Mesodermal cell (in vitro differentiated cells): ENCODE measurements around the gene METTL16. TPM values are rescaled to one million over a fixed set of nuclear protein-coding genes. Genes with fewer than 3 reads are reported as not detected.
"Not testable (repeated sequence)": the region's sequence is repeated elsewhere in the genome, so short reads cannot be mapped to it uniquely, and the experiment has no call there.

ENCODE experiments used
- H3K27ac ChIP-seq: 2 replicates; pipeline ENCODE4 v1.7.0; 2013; ENCODE audit warnings: mild to moderate bottlenecking, low read depth, low read length, moderate library complexity; ENCODE audit not compliant: severe bottlenecking
- H3K36me3 ChIP-seq: 2 replicates; pipeline ENCODE4 v1.7.1; 2013; ENCODE audit warnings: mild to moderate bottlenecking, low read length, moderate library complexity; ENCODE audit not compliant: control insufficient read depth, insufficient read depth
- H3K4me1 ChIP-seq: one replicate; pipeline ENCODE4 v1.7.1; 2013; ENCODE audit warnings: mild to moderate bottlenecking, low read length; ENCODE audit not compliant: insufficient read depth, control insufficient read depth, poor library complexity, severe bottlenecking
- H3K4me3 ChIP-seq: 2 replicates; pipeline ENCODE4 v1.7.0; 2013; ENCODE audit warnings: low read length, control low read depth, mild to moderate bottlenecking; ENCODE audit not compliant: insufficient read depth, poor library complexity, severe bottlenecking; ENCODE audit errors: extremely low read depth
- H3K9me3 ChIP-seq: 2 replicates; pipeline ENCODE4 v1.7.1; 2013; ENCODE audit warnings: mild to moderate bottlenecking, low read length, moderate library complexity; ENCODE audit not compliant: control insufficient read depth
- WGBS, 2 experiments: methylation state at CpG; one replicate each; pipeline ENCODE4 v1.1.5; 2013; ENCODE audit warnings: missing lambda C conversion rate in 2 of 2; ENCODE audit not compliant: insufficient coverage in 2 of 2; 5-methylcytosine and 5-hydroxymethylcytosine counted together
- polyA plus RNA-seq, 2 experiments: library from polyadenylated mRNA; stranded (reverse); fragments of 50-300 nt; gene quantifications; one replicate each; pipeline ENCODE4 v1.2.3, GENCODE V29; 2013

METTL16 gene, protein sequence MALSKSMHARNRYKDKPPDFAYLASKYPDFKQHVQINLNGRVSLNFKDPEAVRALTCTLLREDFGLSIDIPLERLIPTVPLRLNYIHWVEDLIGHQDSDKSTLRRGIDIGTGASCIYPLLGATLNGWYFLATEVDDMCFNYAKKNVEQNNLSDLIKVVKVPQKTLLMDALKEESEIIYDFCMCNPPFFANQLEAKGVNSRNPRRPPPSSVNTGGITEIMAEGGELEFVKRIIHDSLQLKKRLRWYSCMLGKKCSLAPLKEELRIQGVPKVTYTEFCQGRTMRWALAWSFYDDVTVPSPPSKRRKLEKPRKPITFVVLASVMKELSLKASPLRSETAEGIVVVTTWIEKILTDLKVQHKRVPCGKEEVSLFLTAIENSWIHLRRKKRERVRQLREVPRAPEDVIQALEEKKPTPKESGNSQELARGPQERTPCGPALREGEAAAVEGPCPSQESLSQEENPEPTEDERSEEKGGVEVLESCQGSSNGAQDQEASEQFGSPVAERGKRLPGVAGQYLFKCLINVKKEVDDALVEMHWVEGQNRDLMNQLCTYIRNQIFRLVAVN
- polyA plus RNA-seq (2013, experiment 1 of 2) = 25.9 TPM
- 23.1 TPM for polyA plus RNA-seq (2013, experiment 2 of 2)

DNA sequence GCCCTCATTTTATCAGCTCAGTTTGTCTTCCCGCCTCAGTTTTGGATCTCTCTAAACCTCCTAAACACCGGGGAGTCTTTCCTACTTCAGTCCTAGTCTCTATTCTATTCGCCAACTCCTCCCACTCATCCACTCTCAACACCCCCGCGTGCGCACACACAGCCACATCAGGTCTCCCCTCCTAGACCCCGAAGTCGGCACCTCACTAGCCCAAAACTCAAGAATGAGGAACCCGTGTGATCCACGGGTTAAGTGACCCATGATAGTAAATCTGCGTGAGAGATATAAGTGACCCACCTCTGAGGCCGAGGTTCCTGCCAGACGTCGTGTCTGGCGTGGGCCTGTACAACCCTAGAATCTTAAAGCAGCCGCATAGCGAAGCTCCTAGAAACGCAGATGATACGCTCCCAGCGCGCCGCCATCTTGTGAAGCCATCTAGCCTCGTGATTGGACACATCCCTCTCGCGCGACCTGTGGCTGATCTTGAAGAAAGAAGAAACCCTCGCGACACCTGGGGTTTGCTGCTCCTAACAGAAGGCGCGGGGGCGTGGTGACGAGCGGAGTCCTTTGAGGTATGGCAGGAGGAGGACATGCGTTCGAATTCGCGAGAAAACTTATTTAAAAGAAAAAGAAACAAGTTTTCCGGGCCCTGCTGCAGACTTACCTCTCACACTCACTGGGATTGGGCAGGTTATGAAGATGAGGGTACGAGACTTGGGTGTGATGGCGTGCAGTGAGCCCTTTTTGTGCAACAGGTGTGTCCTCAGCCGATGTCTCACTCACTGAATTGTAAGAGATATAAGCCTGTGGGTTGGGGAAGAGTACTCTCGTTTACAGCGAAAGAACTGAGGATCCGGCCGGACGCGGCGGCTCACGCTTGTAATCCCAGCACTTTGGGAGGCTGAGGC lies at the start of gene METTL16:
Gene METTL16, minus strand, starts transcription at position 427 of the 908 bp plus-strand sequence. CDS start 9,557 bp downstream, outside the sequence.
- Histone ChIP-seq H3K4me3 (peak within 1 kb of the TSS; percentile 65), H3K36me3 (peaks cover 14% of the 10 kb centered on the region), H3K4me1 (peaks cover 5% of the 10 kb centered on the region), H3K9me3 (no peaks in the 10 kb centered on the region), H3K27ac (peak within 1 kb of the TSS; percentile 98)
- WGBS, 2 experiments = 1% methylated on average over 34 to 41 of the region's 49 CpGs

DNA sequence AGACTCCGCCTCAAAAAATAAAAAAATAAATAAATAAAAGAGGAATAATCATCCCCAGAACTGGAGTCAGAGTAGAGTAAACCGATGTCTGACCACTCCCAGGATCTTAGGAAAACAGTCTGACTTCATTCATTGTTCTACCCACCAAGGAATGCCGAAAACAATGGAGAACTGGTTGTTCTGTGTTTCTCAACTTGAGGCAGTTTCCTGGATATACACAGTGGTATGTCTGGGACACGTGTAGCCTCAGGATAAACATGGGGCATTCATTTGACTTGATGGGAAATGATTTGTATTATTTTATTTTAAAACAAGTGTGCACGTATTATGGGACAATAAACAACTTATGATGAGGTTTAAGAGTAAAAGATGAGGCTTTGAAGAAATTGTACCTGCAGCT lies 49.0 kb upstream of the METTL16 start:
- 89 to 100% methylated on average over 2 to 3 of the region's 5 CpGs for WGBS, 2 experiments
- no peak overlapping the region for H3K4me3 ChIP-seq
- H3K27ac ChIP-seq = no peak overlapping the region
- H3K4me1 ChIP-seq = no peaks in the 10 kb centered on the region
- no peaks in the 10 kb centered on the region for H3K36me3 ChIP-seq
- peaks cover 6% of the 10 kb centered on the region for H3K9me3 ChIP-seq

GRCh38 chr17:2551928-2552327 lies 40.2 kb upstream of the METTL16 start:
- Histone ChIP-seq H3K27ac (peak overlapping the region; percentile 16), H3K4me1 (peaks cover 8% of the 10 kb centered on the region), H3K4me3 (no peak overlapping the region), H3K9me3 (no peaks in the 10 kb centered on the region), H3K36me3 (no peaks in the 10 kb centered on the region)
- 35 to 37% methylated on average over 7 to 8 of the region's 9 CpGs for WGBS, 2 experiments

DNA sequence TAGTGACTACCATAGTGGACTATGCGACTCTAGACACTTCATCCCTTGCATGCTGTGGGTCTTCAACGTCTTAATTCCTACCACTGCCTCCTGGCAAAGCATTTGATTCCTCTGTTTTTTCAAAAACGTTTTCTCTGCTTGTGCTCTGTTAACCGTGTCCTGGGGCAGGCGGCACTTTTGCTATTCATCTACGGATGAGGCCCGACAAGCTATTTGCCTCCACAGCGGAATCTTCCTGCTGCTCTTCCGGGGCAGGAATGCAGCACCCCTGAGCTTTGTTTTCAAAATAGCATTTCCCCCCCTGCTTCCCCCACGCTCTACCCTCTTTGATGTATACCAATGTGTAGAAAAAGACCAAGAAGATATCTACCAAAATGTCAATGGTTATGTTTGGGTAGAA lies 39.8 kb upstream of the METTL16 start:
- no peaks in the 10 kb centered on the region for H3K9me3 ChIP-seq
- H3K4me1 ChIP-seq = peaks cover 8% of the 10 kb centered on the region
- H3K36me3 ChIP-seq = no peaks in the 10 kb centered on the region
- no peak overlapping the region for H3K4me3 ChIP-seq
- peak overlapping the region; percentile 16 for H3K27ac ChIP-seq
- WGBS, 2 experiments = 11 to 16% methylated on average over 7 of the region's 10 CpGs

- H3K4me1 ChIP-seq = peaks cover 16% of the 10 kb centered on the region
Observed at GRCh38 chr17:2549392-2550211, 37.9 kb upstream of the METTL16 start.

DNA sequence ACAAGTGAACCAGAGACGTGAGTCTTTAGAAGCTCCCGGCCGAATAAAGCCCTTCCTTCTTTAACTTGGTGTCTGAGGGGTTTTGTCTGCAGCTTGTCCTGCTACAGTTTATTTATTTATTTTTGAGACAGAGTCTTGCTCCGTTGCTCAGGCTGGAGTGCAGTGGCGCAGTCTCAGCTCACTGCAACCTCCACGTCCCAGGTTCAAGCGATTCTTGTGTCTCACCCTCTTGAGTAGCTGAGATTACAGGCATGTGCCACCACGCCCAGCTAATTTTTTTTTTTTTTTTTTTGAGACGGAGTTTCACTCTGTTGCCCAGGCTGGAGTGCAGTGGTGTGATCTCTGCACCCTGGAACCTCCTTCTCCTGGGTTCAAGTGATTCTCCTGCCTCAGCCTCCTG lies 36.3 kb upstream of the METTL16 start:
- WGBS, 2 experiments = 82 to 86% methylated on average over 5 to 7 of the region's 9 CpGs
- H3K4me3 ChIP-seq, H3K9me3 ChIP-seq, H3K36me3 ChIP-seq, H3K27ac ChIP-seq: not testable (repeated sequence)
- peaks cover 16% of the 10 kb centered on the region for H3K4me1 ChIP-seq

More at GRCh38 chr17:2549392-2550211, 37.9 kb upstream of the METTL16 start:
- Histone ChIP-seq H3K4me3 (no peak overlapping the region), H3K9me3 (no peaks in the 10 kb centered on the region), H3K36me3 (no peaks in the 10 kb centered on the region), H3K27ac (no peak overlapping the region)
- WGBS, 2 experiments = 95 to 96% methylated on average over 5 to 7 of the region's 8 CpGs

DNA sequence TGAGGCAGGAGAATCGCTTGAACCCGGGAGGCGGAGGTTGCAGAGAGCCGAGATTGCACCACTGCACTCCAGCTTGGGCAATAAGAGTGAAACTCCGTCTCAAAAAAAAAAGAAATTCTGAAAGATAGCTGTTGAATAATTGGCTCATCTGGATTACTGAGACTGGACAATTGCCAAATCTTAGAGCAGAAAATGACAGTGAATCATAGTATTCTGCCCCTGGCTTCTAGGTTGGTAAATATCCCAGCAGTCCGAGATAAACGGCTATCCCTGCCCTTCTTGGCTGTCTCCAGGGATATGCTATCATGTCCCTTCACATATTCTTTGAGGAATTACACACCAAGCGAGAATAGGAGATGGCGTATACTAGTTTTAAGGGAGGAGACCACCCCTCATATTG lies 35.5 kb upstream of the METTL16 start:
- WGBS, 2 experiments = 95 to 97% methylated on average over 5 to 7 of the region's 9 CpGs
- Histone ChIP-seq H3K4me3 (no peak overlapping the region), H3K4me1 (peaks cover 16% of the 10 kb centered on the region), H3K36me3 (no peaks in the 10 kb centered on the region), H3K9me3 (no peaks in the 10 kb centered on the region), H3K27ac (no peak overlapping the region)

DNA sequence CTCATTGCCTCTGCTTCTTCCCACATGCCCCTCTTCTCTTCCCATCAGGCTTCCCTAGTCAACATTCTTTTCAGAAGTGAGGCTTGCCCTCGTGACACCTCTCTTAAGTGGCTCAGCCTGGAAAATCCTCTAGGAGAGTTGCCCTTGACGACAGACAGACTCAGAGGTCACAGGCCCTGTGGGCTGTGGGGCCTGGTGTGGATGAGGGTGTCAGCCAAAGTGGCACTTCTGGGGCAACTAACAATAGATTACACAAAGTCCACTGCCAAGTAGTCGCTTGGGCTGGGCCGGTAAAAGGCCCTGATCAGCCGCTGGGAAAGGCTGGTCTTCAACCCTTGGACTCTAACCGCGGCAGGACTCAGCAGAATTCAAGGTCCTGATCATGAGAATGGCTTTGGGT lies 33.7 kb upstream of the METTL16 start:
- WGBS, 2 experiments = 90 to 96% methylated on average over 5 of the region's 7 CpGs
- Histone ChIP-seq H3K36me3 (no peaks in the 10 kb centered on the region), H3K27ac (no peak overlapping the region), H3K4me1 (peaks cover 7% of the 10 kb centered on the region), H3K9me3 (no peaks in the 10 kb centered on the region), H3K4me3 (no peak overlapping the region)

DNA sequence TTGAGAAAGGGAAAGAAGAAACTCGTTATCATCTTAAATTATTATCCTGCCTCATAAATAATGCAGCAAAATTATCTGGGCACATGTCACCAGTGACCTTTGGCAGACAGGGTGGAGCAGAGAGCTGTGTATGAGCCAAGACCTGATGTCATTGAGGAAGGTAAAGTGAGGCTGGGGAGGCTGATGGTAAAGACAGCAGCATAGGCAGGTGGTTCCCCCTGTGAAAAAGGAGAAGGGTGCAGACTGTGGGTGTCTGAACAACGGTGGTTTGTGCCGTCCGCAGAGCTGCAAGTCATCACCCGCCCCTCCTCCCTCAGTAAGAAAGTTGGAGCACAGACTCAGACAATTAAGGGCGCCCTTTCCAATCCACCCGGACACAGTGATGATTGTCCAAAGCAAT lies 30.8 kb upstream of the METTL16 start:
- Histone ChIP-seq H3K27ac (no peak overlapping the region), H3K4me1 (peaks cover 11% of the 10 kb centered on the region), H3K4me3 (no peak overlapping the region), H3K36me3 (no peaks in the 10 kb centered on the region), H3K9me3 (no peaks in the 10 kb centered on the region)
- 92 to 96% methylated on average over 4 to 6 of the region's 7 CpGs for WGBS, 2 experiments

- 100% methylated on average over 1 of the region's 4 CpGs for WGBS, 2 experiments
- Histone ChIP-seq H3K4me1 (peaks cover 11% of the 10 kb centered on the region), H3K27ac (no peak overlapping the region), H3K4me3 (no peak overlapping the region), H3K9me3 (no peaks in the 10 kb centered on the region), H3K36me3 (no peaks in the 10 kb centered on the region)
Observed at GRCh38 chr17:2542056-2542455, 30.4 kb upstream of the METTL16 start.
